Sigmoid colon (tissue), 7 donors: Measurements from ENCODE around the gene ARTN. TPM values are rescaled to one million over a fixed set of nuclear protein-coding genes. Genes with fewer than 3 reads are reported as not detected.

Experiments
- DNase-seq: peaks from one replicate; pipeline ENCODE4 v3.0.0-alpha.2; 2019
- H3K27ac ChIP-seq, 4 donors: fragments of 200-600 bp; sonication (generic); one replicate each; pipeline ENCODE4 v1.5.1; 2016 to 2019; ENCODE audit warnings: mild to moderate bottlenecking in 1 of 4
- H3K27me3 ChIP-seq, 3 donors: fragments of 200-600 bp; sonication (generic); one replicate each; pipeline ENCODE4 v1.5.1; 2019; ENCODE audit warnings: mild to moderate bottlenecking in 1 of 3
- H3K36me3 ChIP-seq, 4 donors: fragments of 200-600 bp; sonication (generic); one replicate each; pipeline ENCODE4 v1.5.1; 2016 to 2019
- H3K4me1 ChIP-seq, 4 donors: fragments of 200-600 bp; sonication (generic); one replicate each; pipeline ENCODE4 v1.5.1; 2017 to 2019
- H3K4me3 ChIP-seq, 4 donors: fragments of 200-600 bp; sonication (generic); one replicate each; pipeline ENCODE4 v1.5.1; 2017 to 2019; ENCODE audit warnings: mild to moderate bottlenecking in 2 of 4, moderate library complexity in 1 of 4
- H3K9me3 ChIP-seq, 4 donors: fragments of 200-600 bp in 3 of 4; sonication (generic) in 3 of 4; one replicate each; pipeline versions ENCODE4 v1.5.1 to v1.6.1; 2013 to 2019
- EP300 ChIP-seq, 4 donors: sonication (generic); formaldehyde crosslinking; IDR thresholded peaks; one replicate each; pipeline ENCODE4 v1.6.1; 2017; ENCODE audit warnings: antibody characterized with exemption in 4 of 4
- POLR2A ChIP-seq, 2 donors: fragments of 450-650 bp; IDR thresholded peaks; one replicate each; pipeline ENCODE4 v1.6.1; 2016; ENCODE audit warnings: antibody characterized with exemption in 2 of 2, mild to moderate bottlenecking in 2 of 2, moderate library complexity in 2 of 2
- POLR2AphosphoS5 ChIP-seq, 4 donors: sonication (generic); formaldehyde crosslinking; IDR thresholded peaks; one replicate each; pipeline ENCODE4 v1.6.1; 2017; ENCODE audit warnings: antibody characterized with exemption in 4 of 4
- WGBS, 2 donors: extraction: QIAGEN DNeasy Blood & Tissue Kit; methylation state at CpG; one replicate each; pipeline ENCODE4 v1.1.7; 2013; 5-methylcytosine and 5-hydroxymethylcytosine counted together
- intact Hi-C: fragments of 100-400 bp; cut with DNase I; formaldehyde crosslinking; loops from one replicate; pipeline ENCODE4 v1.15.1; 2023
- polyA plus RNA-seq, 3 donors: library from polyadenylated mRNA; stranded (reverse); fragments of 200-250 nt; gene quantifications; one replicate each; pipeline ENCODE4 v1.2.3, GENCODE V29; 2013
- total RNA-seq, 4 donors: library from RNA; depleted of rRNA; stranded (reverse); fragments of >200 nt; gene quantifications; one replicate each; pipeline ENCODE4 v1.1.0, GENCODE V29; 2016
- TF ChIP-seq, protein P1 (sequence below), 4 experiments: fragments of 450-650 bp in 3 of 4; fragments of 200-600 bp in 1 of 4; IDR thresholded peaks; one replicate each; pipeline ENCODE4 v1.5.1; 2016 to 2019; ENCODE audit warnings: antibody characterized with exemption in 4 of 4, mild to moderate bottlenecking in 3 of 4, moderate library complexity in 2 of 4
- donor health status: healthy with polysubstance abuse.
- donor health status: Bipolar disorder and iron deficiency.
- donor health status: healthy.

Gene ARTN
- total and polyA plus RNA-seq, 7 donors = 0.99 to 8.1 (median 2.4) TPM; not detected in 2

DNA sequence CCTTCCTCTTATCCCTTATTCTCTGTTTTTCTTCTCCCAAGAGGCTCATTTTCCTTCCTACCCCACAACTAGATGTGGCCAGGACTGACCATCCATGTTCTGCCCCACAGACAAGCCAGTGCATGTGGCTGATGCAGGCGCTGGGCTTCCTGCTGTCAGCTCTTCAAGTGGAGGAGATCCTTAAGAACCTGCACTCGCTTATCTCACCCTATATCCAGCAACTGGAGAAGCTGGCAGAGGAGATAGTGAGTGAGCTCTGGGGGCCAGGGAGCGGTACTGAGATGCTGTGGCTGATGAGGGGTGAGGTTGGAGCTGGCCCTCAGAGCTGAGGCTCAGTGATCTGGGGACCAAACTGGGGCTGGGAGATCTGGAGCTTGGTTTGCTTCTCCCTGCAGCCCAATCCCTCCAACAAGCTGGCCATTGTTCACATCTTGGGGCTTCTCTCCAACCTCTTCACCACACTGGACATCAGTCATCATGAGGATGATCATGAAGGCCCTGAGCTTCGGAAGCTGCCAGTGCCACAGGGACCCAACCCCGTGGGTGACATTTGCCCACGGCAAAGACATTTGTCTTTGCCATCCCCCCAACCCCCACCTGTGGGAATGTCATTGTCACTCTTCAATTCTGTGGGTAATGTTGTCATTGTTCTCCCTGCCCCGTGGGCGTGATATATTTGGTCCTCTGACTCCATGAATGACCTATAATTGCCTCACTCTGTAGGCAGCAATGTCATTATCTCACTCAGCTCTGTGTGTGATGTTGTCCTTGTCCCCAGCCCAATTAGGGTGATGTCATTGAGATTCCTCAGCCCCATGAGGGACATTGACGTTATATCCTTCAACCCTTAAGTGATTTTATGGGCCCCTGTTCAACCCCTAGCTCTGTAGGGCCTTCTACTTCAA is 25.0 kb downstream of the ARTN start:
- WGBS, 2 donors = 91 to 93% methylated on average over 9 of the region's 9 CpGs

DNA sequence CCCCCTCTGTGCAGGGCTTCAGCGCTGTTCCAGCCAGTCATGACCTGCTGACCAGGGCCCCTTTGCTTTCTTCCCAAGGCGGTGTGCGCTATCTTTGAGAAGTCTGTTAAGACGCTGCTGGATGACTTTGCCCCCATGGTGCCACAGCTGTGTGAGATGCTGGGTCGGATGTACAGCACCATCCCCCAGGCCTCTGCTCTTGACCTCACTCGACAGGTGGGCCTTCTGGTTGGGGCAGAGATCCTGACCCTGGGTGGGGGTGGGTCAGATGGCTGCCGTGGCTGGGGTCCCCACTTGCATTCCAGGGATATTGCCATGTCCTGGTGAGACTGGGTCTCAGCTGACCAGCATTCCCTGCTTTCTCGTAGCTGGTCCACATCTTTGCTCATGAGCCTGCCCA is 27.2 kb downstream of the ARTN start:
- Histone ChIP-seq H3K27me3 (no peaks in the 10 kb centered on the region), H3K9me3 (no peaks in the 10 kb centered on the region), H3K4me3 (no peak overlapping the region), H3K4me1 (no peaks in the 10 kb centered on the region), H3K36me3 (peaks cover 0 to 97% (median 49%) of the 10 kb centered on the region in 4 donors), H3K27ac (no peak overlapping the region)
- 96% methylated on average over 8 of the region's 8 CpGs for WGBS, 2 donors
- intact Hi-C loops = no loop called here
- TF ChIP-seq POLR2A (IDR thresholded peaks at IDR 0.05) (no peak), POLR2AphosphoS5 (IDR thresholded peaks at IDR 0.05) (no peak), EP300 (IDR thresholded peaks at IDR 0.05) (no peak)
- TF ChIP-seq, protein P1, sequence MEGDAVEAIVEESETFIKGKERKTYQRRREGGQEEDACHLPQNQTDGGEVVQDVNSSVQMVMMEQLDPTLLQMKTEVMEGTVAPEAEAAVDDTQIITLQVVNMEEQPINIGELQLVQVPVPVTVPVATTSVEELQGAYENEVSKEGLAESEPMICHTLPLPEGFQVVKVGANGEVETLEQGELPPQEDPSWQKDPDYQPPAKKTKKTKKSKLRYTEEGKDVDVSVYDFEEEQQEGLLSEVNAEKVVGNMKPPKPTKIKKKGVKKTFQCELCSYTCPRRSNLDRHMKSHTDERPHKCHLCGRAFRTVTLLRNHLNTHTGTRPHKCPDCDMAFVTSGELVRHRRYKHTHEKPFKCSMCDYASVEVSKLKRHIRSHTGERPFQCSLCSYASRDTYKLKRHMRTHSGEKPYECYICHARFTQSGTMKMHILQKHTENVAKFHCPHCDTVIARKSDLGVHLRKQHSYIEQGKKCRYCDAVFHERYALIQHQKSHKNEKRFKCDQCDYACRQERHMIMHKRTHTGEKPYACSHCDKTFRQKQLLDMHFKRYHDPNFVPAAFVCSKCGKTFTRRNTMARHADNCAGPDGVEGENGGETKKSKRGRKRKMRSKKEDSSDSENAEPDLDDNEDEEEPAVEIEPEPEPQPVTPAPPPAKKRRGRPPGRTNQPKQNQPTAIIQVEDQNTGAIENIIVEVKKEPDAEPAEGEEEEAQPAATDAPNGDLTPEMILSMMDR (IDR thresholded peaks at IDR 0.05) = no peak
- no peak for DNase-seq

More for the DNA sequence above, 25.0 kb downstream of the ARTN start:
- no peak for DNase-seq
- Histone ChIP-seq H3K27me3 (no peaks in the 10 kb centered on the region), H3K9me3 (no peaks in the 10 kb centered on the region), H3K4me3 (no peak overlapping the region), H3K27ac (no peak overlapping the region), H3K36me3 (peaks cover 0 to 83% (median 47%) of the 10 kb centered on the region in 4 donors), H3K4me1 (no peaks in the 10 kb centered on the region)
- intact Hi-C loops = no loop called here
- TF ChIP-seq, protein P1 (IDR thresholded peaks at IDR 0.05) = no peak
- TF ChIP-seq POLR2A (IDR thresholded peaks at IDR 0.05) = no peak
- TF ChIP-seq POLR2AphosphoS5 (IDR thresholded peaks at IDR 0.05) = no peak
- no peak for TF ChIP-seq EP300 (IDR thresholded peaks at IDR 0.05)

DNA sequence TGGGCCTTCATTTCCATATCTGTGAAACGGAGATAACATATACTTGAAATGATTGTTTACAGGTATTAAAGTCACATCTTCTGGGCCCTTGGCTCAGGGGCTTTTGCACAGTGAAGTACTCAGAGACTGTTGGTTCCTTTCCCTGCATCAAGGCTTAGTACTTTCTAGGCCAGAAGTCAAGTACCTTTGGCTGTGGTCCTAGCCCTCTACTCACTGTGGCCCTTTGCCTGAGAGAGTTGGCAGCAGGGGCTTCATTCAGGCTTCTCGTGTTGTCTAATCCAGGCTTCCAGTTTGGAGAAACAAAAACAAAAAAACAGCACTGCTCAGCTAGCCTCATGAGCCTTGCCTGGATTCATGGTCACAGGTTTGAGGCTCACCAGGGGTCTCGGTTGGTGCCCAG is 28.1 kb downstream of the ARTN start:
- no peaks in the 10 kb centered on the region for H3K4me1 ChIP-seq
- intact Hi-C loops = no loop called here
- H3K9me3 ChIP-seq = no peaks in the 10 kb centered on the region
- no peaks in the 10 kb centered on the region for H3K27me3 ChIP-seq
- H3K27ac ChIP-seq = no peak overlapping the region
- TF ChIP-seq EP300 (IDR thresholded peaks at IDR 0.05) = no peak
- TF ChIP-seq, protein P1 (IDR thresholded peaks at IDR 0.05) = no peak
- TF ChIP-seq POLR2A (IDR thresholded peaks at IDR 0.05) = no peak
- TF ChIP-seq POLR2AphosphoS5 (IDR thresholded peaks at IDR 0.05) = no peak
- no peak for DNase-seq
- WGBS, 2 donors = 89% methylated on average over 3 of the region's 3 CpGs
- H3K36me3 ChIP-seq = peaks cover 0 to 97% (median 43%) of the 10 kb centered on the region in 4 donors
- no peak overlapping the region for H3K4me3 ChIP-seq

DNA sequence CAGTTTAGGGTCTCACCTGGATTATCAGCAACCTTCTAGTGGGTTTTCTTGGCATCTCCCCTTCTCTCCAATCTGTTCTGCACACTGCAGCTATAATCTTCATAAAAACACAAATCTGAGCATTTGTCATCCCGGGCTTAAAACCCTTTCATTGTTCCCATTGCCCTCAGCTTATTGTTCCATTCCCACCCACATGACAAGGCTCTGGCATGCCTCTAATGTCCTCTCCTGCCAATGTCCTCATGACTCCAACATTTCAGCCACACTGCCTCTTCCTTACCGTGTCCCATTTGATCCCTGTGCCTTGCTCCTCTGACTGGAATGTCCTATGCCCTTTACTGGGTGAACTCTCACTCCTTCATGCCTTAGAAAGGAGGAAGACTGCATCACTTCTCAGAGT is 28.7 kb downstream of the ARTN start:
- intact Hi-C loops = no loop called here
- no peaks in the 10 kb centered on the region for H3K4me1 ChIP-seq
- no peak for TF ChIP-seq EP300 (IDR thresholded peaks at IDR 0.05)
- no peak for TF ChIP-seq POLR2AphosphoS5 (IDR thresholded peaks at IDR 0.05)
- TF ChIP-seq, protein P1 (IDR thresholded peaks at IDR 0.05) = no peak
- TF ChIP-seq POLR2A (IDR thresholded peaks at IDR 0.05) = no peak
- no peaks in the 10 kb centered on the region for H3K9me3 ChIP-seq
- peaks cover 0 to 95% (median 42%) of the 10 kb centered on the region in 4 donors for H3K36me3 ChIP-seq
- no peak overlapping the region for H3K27ac ChIP-seq
- 90 to 93% methylated on average over 2 of the region's 2 CpGs for WGBS, 2 donors
- H3K4me3 ChIP-seq = no peak overlapping the region
- no peak for DNase-seq
- H3K27me3 ChIP-seq = no peaks in the 10 kb centered on the region
